H1 (cell line): ENCODE data around the gene APH1B. TPM values are rescaled to one million over a fixed set of nuclear protein-coding genes. Genes with fewer than 3 reads are reported as not detected.

Experiments
- CTCF ChIA-PET: fragments of 300-600 bp; sonication (Branson Sonifier 250); formaldehyde crosslinking; loops from one replicate; lab custom pipeline; 2021; ENCODE audit not compliant: partially characterized antibody; lab: Charles Lee
- POLR2A ChIA-PET: fragments of 300-600 bp; sonication (Branson Sonifier 250); formaldehyde crosslinking; loops from one replicate; lab custom pipeline; 2021; ENCODE audit warnings: inconsistent platforms; ENCODE audit not compliant: partially characterized antibody; lab: Charles Lee
- DNase-seq, 2 experiments: peaks; one replicate each; pipeline versions ENCODE4 v3.0.0 to v3.0.0-alpha.2; 2010 to 2022; ENCODE audit warnings: low spot score in 2 of 2, low read depth in 1 of 2, mixed read lengths in 1 of 2
- FAIRE-seq: peaks from 2 replicates; lab custom pipeline; 2011; peaks lifted over from hg19 to GRCh38; lab: Jason Lieb, UNC
- H2AFZ ChIP-seq: 2 replicates; pipeline ENCODE4 v1.8.1; 2012; ENCODE audit warnings: low read length, inconsistent platforms
- H2AK5ac ChIP-seq: 2 replicates; pipeline ENCODE4 v1.6.1; 2013; ENCODE audit warnings: low read depth, low read length
- H2BK120ac ChIP-seq: replicated peaks from 2 replicates; pipeline ENCODE3; 2013; ENCODE audit warnings: low read depth, low read length, inconsistent platforms
- H2BK12ac ChIP-seq: 2 replicates; pipeline ENCODE4 v1.6.1; 2013; ENCODE audit warnings: low read depth, low read length
- H2BK15ac ChIP-seq: 2 replicates; pipeline ENCODE4 v1.6.1; 2013; ENCODE audit warnings: low read length
- H2BK20ac ChIP-seq: 2 replicates; pipeline ENCODE4 v1.6.1; 2013; ENCODE audit warnings: low read length
- H2BK5ac ChIP-seq: 2 replicates; pipeline ENCODE4 v1.6.1; 2013; ENCODE audit warnings: low read depth, low read length
- H3K14ac ChIP-seq: 2 replicates; pipeline ENCODE4 v1.6.1; 2013; ENCODE audit warnings: inconsistent platforms; ENCODE audit not compliant: insufficient read length
- H3K18ac ChIP-seq: 2 replicates; pipeline ENCODE4 v1.6.1; 2013; ENCODE audit warnings: low read length; ENCODE audit errors: extremely low read depth
- H3K23ac ChIP-seq: 2 replicates; pipeline ENCODE4 v1.6.1; 2013; ENCODE audit warnings: inconsistent platforms; ENCODE audit not compliant: insufficient read length
- H3K23me2 ChIP-seq: 2 replicates; pipeline ENCODE4 v1.6.1; 2013; ENCODE audit warnings: low read depth, low read length
- H3K27ac ChIP-seq: 2 replicates; pipeline ENCODE4 v1.6.1; 2011; ENCODE audit warnings: low read depth, low read length, inconsistent platforms
- H3K27me3 ChIP-seq, 4 experiments: replicated peaks in 1 of 4; 1 replicate in 1 of 4; 2 replicates in 3 of 4; pipeline versions ENCODE4 v1.6.1 to v1.8.1; 2011 to 2013; ENCODE audit warnings: low read length in 3 of 4, mild to moderate bottlenecking in 3 of 4, inconsistent platforms in 2 of 4, mixed read lengths in 2 of 4, moderate library complexity in 1 of 4; ENCODE audit not compliant: control insufficient read depth in 3 of 4, insufficient read depth in 3 of 4; ENCODE audit errors: extremely low read depth in 1 of 4
- H3K36me3 ChIP-seq, 4 experiments: 2 replicates each; pipeline versions ENCODE4 v1.6.1 to v1.8.1; 2011 to 2013; ENCODE audit warnings: mild to moderate bottlenecking in 4 of 4, low read length in 3 of 4, moderate library complexity in 2 of 4, control low read depth in 1 of 4, inconsistent platforms in 1 of 4; ENCODE audit not compliant: insufficient read depth in 4 of 4, control insufficient read depth in 2 of 4
- H3K4ac ChIP-seq: replicated peaks from 2 replicates; pipeline ENCODE3; 2013; ENCODE audit warnings: low read length, low read depth, mixed read lengths, inconsistent platforms; ENCODE audit not compliant: insufficient read length
- H3K4me1 ChIP-seq, 4 experiments: replicated peaks in 1 of 4; 1 replicate in 1 of 4; 2 replicates in 3 of 4; pipeline versions ENCODE4 v1.6.1 to v1.8.1; 2011 to 2013; ENCODE audit warnings: low read length in 3 of 4, inconsistent platforms in 2 of 4, mixed read lengths in 1 of 4; ENCODE audit not compliant: insufficient read depth in 4 of 4, control insufficient read depth in 3 of 4
- H3K4me2 ChIP-seq, 2 experiments: 2 replicates each; pipeline versions ENCODE4 v1.6.1 to v1.8.1; 2011 to 2013; ENCODE audit warnings: low read depth in 2 of 2, low read length in 2 of 2, control low read depth in 1 of 2, inconsistent platforms in 1 of 2, mild to moderate bottlenecking in 1 of 2; ENCODE audit not compliant: insufficient read depth in 1 of 2
- H3K4me3 ChIP-seq, 4 experiments: fragments of 200-600, 300-600 bp in 1 of 4; sonication (generic), shearing (Covaris generic), sonication (Bioruptor Twin) in 1 of 4; 2 replicates each; pipeline versions ENCODE4 v1.5.1 to v1.8.1; 2011 to 2016; ENCODE audit warnings: low read length in 4 of 4, low read depth in 3 of 4, control low read depth in 2 of 4, inconsistent platforms in 2 of 4, mild to moderate bottlenecking in 2 of 4, mixed read lengths in 1 of 4, moderate library complexity in 1 of 4; ENCODE audit not compliant: insufficient read depth in 2 of 4; ENCODE audit errors: extremely low read depth in 1 of 4
- H3K56ac ChIP-seq: replicated peaks from 2 replicates; pipeline ENCODE3; 2013; ENCODE audit warnings: low read depth, mild to moderate bottlenecking, mixed read lengths, low read length, inconsistent platforms; ENCODE audit not compliant: insufficient read length
- H3K79me1 ChIP-seq: 2 replicates; pipeline ENCODE4 v1.6.1; 2013; ENCODE audit warnings: low read depth, low read length, control low read depth
- H3K79me2 ChIP-seq, 2 experiments: 2 replicates each; pipeline versions ENCODE4 v1.6.1 to v1.8.1; 2012 to 2013; ENCODE audit warnings: low read length in 2 of 2, mild to moderate bottlenecking in 2 of 2, inconsistent platforms in 1 of 2; ENCODE audit not compliant: insufficient read depth in 2 of 2, control insufficient read depth in 1 of 2
- H3K9ac ChIP-seq, 4 experiments: replicated peaks in 1 of 4; 1 replicate in 1 of 4; 2 replicates in 3 of 4; pipeline versions ENCODE4 v1.6.1 to v1.8.1; 2011 to 2013; ENCODE audit warnings: low read depth in 3 of 4, low read length in 3 of 4, control low read depth in 2 of 4, mild to moderate bottlenecking in 2 of 4, moderate library complexity in 2 of 4, inconsistent platforms in 1 of 4; ENCODE audit errors: extremely low read depth in 1 of 4
- H3K9me3 ChIP-seq, 2 experiments: 2 replicates each; pipeline versions ENCODE4 v1.6.1 to v1.8.1; 2012 to 2013; ENCODE audit warnings: mild to moderate bottlenecking in 2 of 2, moderate library complexity in 2 of 2, control low read depth in 1 of 2, inconsistent platforms in 1 of 2, low read depth in 1 of 2, low read length in 1 of 2, mixed read lengths in 1 of 2; ENCODE audit not compliant: insufficient read depth in 2 of 2
- H4K20me1 ChIP-seq, 2 experiments: replicated peaks in 1 of 2; 2 replicates each; pipeline versions ENCODE3 to v1.8.1; 2011 to 2013; ENCODE audit warnings: inconsistent platforms in 2 of 2, low read length in 2 of 2, mild to moderate bottlenecking in 1 of 2; ENCODE audit not compliant: insufficient read depth in 2 of 2, control insufficient read depth in 1 of 2
- H4K5ac ChIP-seq: 2 replicates; pipeline ENCODE4 v1.6.1; 2013; ENCODE audit warnings: low read length, low read depth, mixed read lengths, inconsistent platforms; ENCODE audit not compliant: insufficient read length
- H4K8ac ChIP-seq: 2 replicates; pipeline ENCODE4 v1.8.0; 2013; ENCODE audit warnings: mild to moderate bottlenecking, moderate library complexity, low read length, inconsistent platforms; ENCODE audit not compliant: insufficient read depth; ENCODE audit errors: extremely low read depth
- H4K91ac ChIP-seq: replicated peaks from 2 replicates; pipeline ENCODE3; 2013; ENCODE audit warnings: low read length, mixed read lengths, inconsistent platforms; ENCODE audit not compliant: insufficient read length
- CREB1 ChIP-seq: IDR thresholded peaks from 2 replicates; pipeline ENCODE4 v1.6.1; 2012; ENCODE audit warnings: inconsistent platforms
- EP300 ChIP-seq, 2 experiments: IDR thresholded peaks; 1 replicate in 1 of 2; 2 replicates in 1 of 2; pipeline ENCODE4 v1.6.1; 2011 to 2012; ENCODE audit warnings: low read depth in 2 of 2, low read length in 2 of 2, mild to moderate bottlenecking in 2 of 2, borderline replicate concordance in 1 of 2, inconsistent platforms in 1 of 2, moderate library complexity in 1 of 2
- POLR2AphosphoS5 ChIP-seq: IDR thresholded peaks from 2 replicates; pipeline ENCODE4 v1.6.1; 2011; ENCODE audit warnings: low read depth, low read length
- SRF ChIP-seq: IDR thresholded peaks from 2 replicates; pipeline ENCODE4 v1.6.1; 2011; ENCODE audit warnings: mild to moderate bottlenecking, low read depth, low read length, moderate library complexity
- TEAD4 ChIP-seq: IDR thresholded peaks from 2 replicates; pipeline ENCODE4 v1.6.1; 2012; ENCODE audit warnings: low read depth, low read length, inconsistent platforms, mixed read lengths
- WGBS, 2 experiments: shearing (Covaris generic) in 1 of 2; methylation state at CpG; one replicate each; pipeline versions ENCODE4 v1.1.6 to v1.1.7; 2013 to 2015; ENCODE audit warnings: low lambda C conversion rate in 2 of 2, mixed read lengths in 2 of 2, inconsistent platforms in 1 of 2, low coverage in 1 of 2, missing lambda C conversion rate in 1 of 2; ENCODE audit not compliant: insufficient replicate concordance in 2 of 2, insufficient coverage in 1 of 2, insufficient read length in 1 of 2; ENCODE audit errors: extremely low coverage in 1 of 2, missing lambda C conversion rate in 1 of 2; 5-methylcytosine and 5-hydroxymethylcytosine counted together
- polyA plus RNA-seq, 7 experiments: library from polyadenylated mRNA; depleted of rRNA in 3 of 7; stranded (reverse) in 5 of 7; unstranded in 2 of 7; fragments of >200 nt in 5 of 7; fragments of 200-250 nt in 2 of 7; gene quantifications; 1 replicate in 5 of 7; 2 replicates in 1 of 7; 4 replicates in 1 of 7; pipeline versions ENCODE4 v1.2.1 to v1.2.3, GENCODE V29; 2011 to 2013; ENCODE audit warnings: missing spikeins in 2 of 7, mixed read lengths in 2 of 7
- total RNA-seq: library from RNA; stranded (reverse); fragmentation: NEBNext Ultra II Directional; extraction: Animal tissue kit (Norgen Biotek cat#: 25700); gene quantifications from 2 replicates; pipeline ENCODE4 v1.2.1, GENCODE V29; 2021

The APH1B gene
- total and polyA plus RNA-seq, 2 of the 8 experiments (the other 6 are each of a cell fraction or from before 2014, with no cell fraction given): 11.5 to 22.9 TPM

- no peaks in the 10 kb centered on the region for H3K23me2 ChIP-seq
- H2BK15ac ChIP-seq: no peak overlapping the region
- H3K9me3 ChIP-seq: no peaks in the 10 kb centered on the region
- no peaks in the 10 kb centered on the region for H3K36me3 ChIP-seq
- H3K14ac ChIP-seq: no peak overlapping the region
- H4K5ac ChIP-seq: no peak overlapping the region
- no peak overlapping the region for H3K9ac ChIP-seq
- H4K8ac ChIP-seq: no peak overlapping the region
- H3K23ac ChIP-seq: no peak overlapping the region
- no peaks in the 10 kb centered on the region for H3K27me3 ChIP-seq
- FAIRE-seq: no peak
- WGBS, 2 experiments: 85% methylated on average over 3 of the region's 3 CpGs; no CpG with 5 or more reads in 1 of the 2 experiments
- no peaks in the 10 kb centered on the region for H3K79me2 ChIP-seq
- no peak overlapping the region for H2BK5ac ChIP-seq
- H4K91ac ChIP-seq: no peak overlapping the region
- no peak overlapping the region for H2BK120ac ChIP-seq
- no peaks in the 10 kb centered on the region for H3K79me1 ChIP-seq
- CTCF ChIA-PET: interaction anchor here (0.7 to 1.4 kb wide), 2 partner anchors 69 to 242 kb away, joined by 3 to 4 read pairs; no protein-coding TSS in a partner anchor
- POLR2A ChIA-PET: interaction anchor here (0.8 kb wide), 1 partner anchor 9 kb away, joined by 3 read pairs; no protein-coding TSS in a partner anchor
- H3K56ac ChIP-seq: no peak overlapping the region
- H2BK12ac ChIP-seq: no peak overlapping the region
- no peak overlapping the region for H3K4me2 ChIP-seq
- no peak overlapping the region for H3K27ac ChIP-seq
- DNase-seq: no peak
- no peak overlapping the region for H3K4ac ChIP-seq
- H2AFZ ChIP-seq: no peak overlapping the region
- H3K18ac ChIP-seq: no peak overlapping the region
- TF ChIP-seq EP300 (IDR thresholded peaks at IDR 0.05; ENCODE audit: borderline replicate concordance in 1 of 2, low read depth in 2 of 2, low read length in 2 of 2) (no peak), CREB1 (no peak), TEAD4 (no peak), POLR2AphosphoS5 (no peak), SRF (no peak)
- H2BK20ac ChIP-seq: no peak overlapping the region
- no peaks in the 10 kb centered on the region for H4K20me1 ChIP-seq
- H3K4me1 ChIP-seq: peaks cover 0 to 5% (median 2%) of the 10 kb centered on the region in 4 experiments; a peak in 4 of 7 replicates
- H3K4me3 ChIP-seq: no peak overlapping the region
- H2AK5ac ChIP-seq: no peak overlapping the region
Observed at GRCh38 chr15:63357731-63358130, 80.3 kb downstream of the APH1B start.
